GM18868 (cell line): ENCODE data around the gene OCEL1.

Experiments used
- ATAC-seq: cut with Tn5 transposase; IDR thresholded peaks from one replicate; pipeline ENCODE4 v1.9.1; 2021; ENCODE audit warnings: mild to moderate bottlenecking, moderate library complexity; ENCODE audit not compliant: unreplicated experiment

OCEL1 gene

DNA sequence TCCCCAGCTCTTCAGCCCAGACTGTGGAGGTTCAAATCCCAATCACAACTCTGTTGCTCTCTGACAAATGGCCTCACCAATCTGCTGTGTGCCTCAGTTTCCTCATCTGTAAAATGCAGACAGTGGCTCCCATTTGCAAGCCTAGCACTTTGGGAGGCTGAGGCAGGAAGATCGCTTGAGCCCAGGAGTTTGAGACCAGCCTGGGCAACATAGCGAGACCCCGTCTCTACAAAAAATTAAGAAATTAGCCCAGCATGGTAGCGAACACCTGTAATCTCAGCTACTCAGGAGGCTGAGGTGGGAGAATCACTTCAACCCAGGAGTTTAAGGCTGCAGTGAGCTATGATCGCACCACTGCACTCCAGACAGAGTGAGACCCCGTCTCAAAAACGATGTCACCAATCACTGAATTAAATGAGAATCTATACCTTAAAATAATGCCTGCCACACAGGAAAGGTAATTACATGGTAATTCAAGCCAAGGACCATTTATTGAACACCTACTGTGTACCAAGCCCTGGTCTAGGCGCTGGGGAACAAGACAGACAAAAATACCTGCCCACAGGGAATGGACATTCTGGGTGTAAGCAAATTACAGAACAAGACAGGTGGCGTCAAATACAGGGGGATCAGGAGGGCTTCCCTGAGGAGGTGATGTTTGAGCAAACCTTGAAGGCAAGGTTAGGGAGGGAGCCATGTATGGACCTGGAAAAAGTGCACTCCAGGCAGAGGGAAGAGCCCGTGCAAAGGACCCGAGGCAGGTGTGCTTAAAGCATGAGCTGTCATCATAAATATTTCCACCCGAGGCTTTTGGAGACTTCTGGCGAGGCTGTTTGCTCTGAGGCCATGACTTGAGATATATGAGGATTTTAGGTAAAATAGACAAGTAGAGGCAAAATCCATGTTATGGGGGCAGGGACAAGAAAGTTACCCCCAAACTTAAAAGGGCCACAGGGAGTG, 12.0 kb downstream of the OCEL1 start:
- ATAC-seq, result no peak

DNA sequence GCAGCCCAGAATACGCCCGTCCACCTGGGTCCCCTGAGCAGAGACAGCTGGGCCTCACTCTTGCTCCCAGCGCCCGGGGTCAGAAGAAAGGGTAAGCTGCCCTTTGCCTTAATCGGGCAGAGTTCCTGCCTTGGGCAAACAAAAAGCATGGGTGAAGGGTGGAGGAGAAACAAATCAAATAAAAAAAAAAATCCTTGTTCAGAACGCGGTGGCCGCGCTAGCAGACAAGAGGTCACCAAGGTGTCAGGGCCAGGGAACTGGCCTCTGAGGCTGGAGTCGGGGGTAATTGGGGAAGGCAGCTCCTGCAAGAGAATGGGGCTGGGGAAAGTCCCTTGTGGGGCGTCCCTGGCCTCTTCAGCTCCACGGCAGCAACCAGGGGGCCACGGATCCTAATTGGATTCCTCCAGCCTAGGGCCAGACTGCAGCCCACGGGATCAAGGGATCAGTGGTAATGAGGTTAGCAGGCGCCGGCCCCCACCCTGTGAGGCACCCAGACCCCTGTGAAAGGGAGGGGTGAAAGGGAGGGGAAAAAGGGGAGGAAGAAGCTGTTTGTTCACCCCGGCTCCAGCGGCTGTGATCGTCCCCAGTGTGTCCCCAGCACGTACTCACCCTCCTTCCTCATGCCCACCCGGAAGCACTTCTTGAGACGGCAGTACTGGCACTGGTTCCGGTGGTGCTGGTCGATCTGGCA, 14.2 kb downstream of the OCEL1 start:
- ATAC-seq, result no peak

DNA sequence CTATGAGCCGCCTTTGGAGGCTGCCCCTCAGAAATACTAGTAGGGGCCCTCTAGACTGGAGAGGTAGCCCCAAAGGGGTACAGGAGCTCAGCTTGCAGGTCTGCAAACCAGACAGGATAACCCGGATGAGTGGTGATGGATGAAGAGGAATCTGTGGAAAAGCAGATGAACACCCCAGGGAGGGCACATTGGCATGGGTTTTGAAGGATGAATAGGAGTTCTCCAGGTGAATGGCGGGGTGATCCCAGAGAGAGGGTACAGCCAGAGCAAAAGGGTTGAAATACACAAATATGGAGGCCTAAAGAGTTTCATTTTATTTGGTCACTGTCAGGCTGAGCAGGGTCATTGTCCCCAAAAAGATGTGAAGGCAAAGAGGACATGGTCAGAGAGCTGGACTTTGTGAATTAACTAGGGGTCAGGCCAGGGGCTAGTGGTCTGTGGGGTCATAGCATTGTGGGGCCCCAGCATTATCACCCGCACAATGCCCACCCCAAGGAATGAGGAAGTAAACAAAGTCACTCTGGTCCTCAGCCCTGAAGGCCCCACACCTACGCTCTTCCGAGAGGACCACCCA, 14.9 kb downstream of the OCEL1 start:
- ATAC-seq, result no peak

DNA sequence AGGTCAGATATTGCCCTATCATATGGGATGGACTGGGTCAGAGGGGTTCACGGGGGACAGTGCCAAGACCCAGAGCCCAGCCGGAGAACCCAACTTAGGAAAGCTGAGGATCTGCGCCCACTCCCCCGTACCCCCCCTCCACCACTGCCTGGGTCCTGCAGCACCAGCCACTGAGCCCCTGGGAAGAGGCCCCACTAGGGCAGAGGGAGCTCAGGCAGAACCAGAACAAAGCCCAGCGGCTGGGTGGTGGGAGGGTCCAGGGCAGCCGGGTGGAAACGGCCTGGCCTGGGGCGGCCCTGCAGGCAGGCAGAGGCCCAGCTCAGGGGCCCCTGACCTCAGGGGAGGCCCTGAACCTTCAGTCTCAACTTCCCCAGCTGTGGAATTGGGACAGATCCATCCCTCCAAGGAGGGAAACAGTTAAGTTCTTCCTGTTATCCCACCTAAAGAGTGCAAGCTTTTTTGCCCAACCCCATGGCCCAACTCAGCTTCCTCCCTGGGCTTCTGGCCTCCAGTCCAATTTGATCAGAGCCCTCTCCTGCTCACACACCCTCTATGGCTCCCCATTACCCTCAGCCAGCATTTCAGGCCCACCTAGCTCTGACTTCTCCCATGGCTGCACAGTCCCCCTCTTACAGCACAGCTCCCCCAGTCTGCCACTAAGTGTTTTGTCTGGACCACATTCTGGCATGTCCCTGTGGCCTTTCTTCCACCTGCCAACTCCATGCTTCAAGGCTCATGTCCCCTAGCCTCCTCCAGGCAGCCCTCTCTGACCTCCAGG, 16.6 kb downstream of the OCEL1 start:
- ATAC-seq, result no peak

DNA sequence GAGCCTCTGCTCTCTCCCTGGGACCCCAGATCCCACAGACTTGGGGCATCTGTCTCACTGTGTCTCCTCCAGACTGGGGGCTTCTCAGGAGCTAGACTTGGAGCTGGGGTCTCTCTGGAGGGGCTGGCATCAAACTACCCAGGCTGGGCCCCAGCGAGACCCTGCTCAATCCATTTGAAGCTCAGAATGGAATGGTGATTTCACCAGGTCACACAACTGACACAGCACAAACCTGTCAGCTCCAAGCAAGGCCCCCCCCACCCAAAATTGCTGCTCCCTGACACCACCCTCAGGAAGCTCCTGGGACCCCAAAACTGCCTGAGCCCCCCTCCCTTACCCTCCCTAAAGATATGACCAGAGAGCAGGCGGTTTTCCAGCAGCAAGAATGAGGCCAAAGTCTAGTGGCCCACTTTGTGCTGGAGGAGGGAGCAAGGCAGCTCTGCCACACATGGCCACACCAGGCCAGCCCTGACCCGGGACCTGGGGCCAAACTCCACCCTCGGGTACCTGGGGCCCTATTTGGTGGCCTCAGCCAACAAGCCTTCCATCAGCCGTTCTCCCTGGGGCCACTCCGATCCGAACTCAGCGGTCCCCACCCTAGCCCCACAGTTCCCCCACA, 17.3 kb downstream of the OCEL1 start:
- ATAC-seq, result no peak

DNA sequence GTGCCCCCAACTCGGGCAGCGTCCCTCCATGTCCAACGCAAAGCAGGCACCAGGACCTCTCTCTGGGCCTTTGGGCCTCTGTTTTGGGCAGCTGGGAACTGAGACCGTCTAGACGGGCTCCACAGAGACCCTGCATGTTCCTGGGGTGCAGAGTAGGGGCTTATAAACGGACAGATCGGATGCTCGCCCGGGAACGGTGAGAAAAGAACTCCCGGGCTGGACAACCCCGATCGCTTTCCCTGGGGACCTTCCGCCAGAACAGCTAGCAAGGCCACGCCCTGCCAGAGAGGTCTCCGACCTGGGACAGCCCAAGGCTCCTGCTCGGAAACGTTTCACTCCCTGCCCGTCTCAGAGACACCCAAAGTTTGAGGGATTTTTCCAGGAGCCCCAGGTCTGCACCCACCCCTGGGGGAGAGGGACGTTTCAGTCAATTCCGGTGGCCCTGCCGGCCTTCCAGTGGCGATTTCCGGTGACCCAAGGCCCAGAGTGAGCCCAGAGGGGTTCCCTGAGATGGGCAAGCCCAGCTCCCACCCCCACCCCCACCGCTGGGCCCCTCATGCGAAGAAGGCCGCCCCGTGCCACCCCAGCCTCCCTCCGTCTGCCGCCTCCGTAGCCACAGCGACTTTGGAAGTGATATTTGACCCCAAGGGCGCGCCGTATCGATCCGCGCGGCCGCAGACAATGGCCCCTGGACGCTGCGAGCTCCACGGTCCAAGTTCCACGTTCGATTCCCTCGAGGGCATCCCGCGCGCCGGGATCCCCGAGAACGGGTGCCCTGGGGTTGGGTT, 18.0 kb downstream of the OCEL1 start:
- ATAC-seq, result no peak

DNA sequence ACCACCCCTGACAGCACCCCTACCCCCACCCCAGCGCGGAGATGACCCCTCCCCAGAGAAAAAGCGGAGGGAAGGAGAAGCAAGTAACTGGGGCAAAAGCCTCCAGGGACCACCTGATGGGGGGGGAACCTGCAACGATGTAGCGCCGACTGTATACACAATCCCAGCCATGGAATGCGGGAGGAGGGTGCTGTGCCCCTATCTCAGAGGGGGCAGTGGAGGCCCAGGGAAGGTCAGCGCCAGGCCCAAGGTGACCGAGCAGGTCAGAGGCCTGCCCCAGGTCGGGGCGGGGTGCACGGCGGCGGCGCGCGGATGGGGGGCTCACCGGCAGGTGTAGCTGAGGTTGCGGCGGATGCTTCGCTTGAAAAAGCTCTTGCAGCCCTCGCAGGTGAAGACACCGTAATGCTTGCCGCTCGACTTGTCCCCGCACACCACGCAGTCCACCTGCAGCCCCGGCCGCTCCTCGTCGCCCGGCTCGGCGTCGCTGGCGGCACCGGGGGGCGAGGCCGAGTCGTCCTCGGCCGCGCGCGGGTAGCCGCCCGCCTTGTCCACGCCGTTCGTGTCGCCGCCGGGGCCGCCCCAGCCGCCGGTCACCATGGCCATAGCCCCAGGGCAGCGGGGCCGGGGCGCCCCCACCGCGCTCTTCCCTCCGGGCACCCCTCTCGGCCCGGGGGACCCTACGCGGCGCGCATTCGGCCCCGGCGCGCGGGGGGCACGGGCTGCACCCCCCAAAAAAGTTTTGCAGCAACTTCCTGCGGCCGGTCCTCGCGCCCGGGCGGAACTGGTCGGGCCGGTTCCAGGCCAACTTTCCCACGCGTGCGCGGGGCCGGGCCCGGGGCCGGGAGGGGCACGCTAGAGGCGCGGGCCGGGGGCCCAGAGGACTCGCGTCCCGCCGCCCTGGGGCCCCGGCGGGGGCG, 18.9 kb downstream of the OCEL1 start:
- no peak for ATAC-seq

DNA sequence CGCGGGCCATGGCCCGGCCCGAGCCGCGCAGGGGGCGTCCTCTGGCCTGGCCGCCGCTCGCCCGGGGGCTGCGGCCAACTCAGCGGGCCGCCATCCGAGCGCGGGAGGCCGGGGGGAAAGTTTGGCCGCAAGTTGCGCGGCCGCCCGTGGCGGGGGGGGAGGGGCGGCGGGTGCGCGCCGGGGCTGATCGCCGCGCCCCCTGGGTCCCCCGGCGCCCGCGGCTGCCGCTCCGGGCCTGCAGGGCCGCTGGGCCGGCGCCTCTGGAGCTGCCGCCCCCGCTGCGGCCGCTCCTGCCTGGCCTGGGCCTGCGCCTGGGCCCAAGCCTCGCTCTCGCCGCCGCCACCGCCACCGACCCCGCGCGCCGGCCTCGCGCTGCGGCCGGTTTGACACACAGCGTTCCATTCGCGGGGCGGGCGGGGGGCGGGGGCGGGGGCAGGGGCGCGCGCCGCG, 19.5 kb downstream of the OCEL1 start, which contains the start of gene NR2F6:
Gene NR2F6, minus strand, starts transcription at position 385 of the 450 bp plus-strand sequence. CDS start 699 bp downstream, outside the sequence.
- ATAC-seq, result peak; percentile 6

DNA sequence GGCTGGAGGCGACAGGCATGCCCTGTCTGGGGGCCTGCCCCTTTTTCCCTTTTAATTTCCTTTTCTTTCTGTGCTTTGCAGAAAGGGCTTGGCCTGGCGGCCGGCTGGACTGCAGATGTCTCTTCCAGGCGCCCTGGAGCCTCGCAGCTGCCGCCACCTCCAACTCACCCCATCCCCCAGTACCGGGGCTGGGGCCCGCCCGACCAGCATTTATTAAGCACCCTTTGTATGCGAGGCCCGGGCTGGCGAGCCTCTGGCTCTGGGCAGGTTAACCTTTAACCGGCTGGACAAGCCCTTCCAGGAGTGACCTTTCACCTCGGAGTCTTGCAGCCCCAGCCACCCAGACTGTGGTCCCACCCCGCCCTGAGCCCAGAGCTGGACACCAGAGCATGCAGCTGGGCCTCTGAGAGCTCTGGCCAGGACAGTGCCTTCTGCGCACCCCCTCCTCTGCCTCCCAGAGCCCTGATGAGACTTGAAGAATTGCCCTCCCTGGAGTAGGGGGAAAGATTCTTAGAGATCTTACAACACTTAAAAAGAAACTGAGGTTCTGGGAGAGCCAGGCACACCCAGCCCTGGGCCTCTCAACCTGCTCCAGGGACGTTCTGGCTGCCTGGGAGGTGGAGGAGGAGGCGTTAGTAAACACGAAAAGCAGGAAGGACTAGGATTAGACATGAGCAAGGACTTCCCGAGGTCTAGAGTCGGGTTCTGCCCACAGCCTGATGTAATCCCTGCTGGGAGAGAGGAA, 20.8 kb downstream of the OCEL1 start:
- no peak for ATAC-seq

DNA sequence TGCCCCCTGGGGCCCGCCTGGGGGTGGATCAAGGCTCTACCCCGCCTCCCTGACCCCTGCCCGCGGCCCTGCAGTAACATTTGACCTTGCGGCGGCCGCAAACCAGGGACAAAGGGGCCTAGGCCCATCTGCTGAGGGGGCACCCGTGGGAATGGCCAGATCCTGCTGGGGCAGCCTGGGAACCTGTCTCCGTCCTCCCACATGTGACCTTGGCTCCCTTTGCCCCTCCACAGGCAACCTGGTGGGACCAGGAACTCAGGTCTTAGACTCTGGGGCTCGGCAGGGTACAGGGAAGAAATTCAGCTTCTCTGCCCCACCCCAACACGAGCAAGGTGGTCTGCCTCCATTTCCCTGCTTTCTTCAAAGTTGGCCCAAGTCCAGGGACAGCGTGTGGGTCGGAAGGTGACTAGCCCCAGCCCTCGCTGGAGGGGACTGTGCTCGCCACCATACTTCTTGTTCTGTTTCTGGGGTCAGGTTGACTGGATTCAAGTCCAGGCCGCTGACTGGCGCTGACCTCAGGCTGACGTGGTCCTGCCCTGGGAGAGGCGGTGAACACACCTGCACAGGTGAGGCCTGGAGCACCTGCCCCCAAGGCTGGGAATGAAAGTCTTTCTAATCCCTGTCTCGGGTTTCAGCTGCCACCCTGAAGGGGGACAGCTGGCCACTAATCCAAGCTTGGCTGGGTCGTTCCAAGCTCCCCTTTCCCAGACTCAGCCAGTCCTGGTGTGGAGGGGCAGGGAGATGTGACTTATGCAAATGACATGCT, 22.2 kb downstream of the OCEL1 start:
- ATAC-seq, result no peak

DNA sequence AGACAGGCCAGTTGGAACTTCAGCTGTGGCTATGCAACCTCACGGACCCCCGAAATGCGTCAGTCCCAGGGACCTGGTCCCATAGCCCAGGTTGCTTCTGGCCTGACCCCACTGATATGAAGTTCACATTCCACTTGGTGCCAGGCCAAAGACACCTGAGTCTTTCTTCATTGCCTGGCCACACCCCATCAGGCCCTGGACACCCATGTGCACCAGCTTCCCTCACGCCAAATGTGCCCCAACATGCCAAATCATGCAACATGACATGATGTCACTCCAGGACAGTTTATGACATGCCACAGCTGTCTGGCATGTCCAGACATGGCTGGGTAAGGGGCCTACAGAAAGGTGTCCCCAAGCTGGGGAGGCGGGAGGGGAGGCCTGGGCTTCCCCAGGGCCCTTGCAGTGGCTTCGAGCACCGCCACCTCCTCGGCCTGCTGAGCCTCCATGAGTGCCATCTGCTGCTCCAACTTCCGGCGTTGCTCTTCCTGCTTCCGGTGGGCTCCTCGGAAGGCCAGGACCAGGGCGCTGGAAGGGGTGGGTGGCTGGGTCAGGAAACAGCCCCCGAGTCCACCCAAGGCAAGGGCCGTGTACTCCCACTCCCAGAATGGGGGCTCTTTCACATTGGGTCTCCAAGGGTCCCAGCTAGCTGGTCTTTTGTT, 24.0 kb downstream of the OCEL1 start:
- ATAC-seq, result no peak

DNA sequence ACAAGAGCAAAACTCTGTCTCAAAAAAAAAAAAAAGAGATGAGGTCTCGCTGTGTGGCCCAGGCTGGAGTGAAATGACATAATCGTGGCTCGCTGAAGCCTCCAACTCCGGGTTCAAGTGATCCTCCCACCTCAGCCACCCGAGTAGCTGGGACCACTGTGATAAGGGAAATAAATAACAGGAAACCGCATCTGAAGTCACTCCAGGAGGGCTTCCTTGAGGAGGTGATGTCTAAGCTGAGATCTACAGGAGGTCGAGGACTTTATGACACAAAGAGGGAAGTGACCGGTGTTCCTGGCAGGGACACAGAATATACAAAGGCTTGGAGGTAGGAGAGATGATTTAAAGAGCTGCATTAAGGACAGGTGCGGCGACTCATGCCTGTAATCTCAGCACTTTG, 28.6 kb downstream of the OCEL1 start:
- ATAC-seq, result no peak

DNA sequence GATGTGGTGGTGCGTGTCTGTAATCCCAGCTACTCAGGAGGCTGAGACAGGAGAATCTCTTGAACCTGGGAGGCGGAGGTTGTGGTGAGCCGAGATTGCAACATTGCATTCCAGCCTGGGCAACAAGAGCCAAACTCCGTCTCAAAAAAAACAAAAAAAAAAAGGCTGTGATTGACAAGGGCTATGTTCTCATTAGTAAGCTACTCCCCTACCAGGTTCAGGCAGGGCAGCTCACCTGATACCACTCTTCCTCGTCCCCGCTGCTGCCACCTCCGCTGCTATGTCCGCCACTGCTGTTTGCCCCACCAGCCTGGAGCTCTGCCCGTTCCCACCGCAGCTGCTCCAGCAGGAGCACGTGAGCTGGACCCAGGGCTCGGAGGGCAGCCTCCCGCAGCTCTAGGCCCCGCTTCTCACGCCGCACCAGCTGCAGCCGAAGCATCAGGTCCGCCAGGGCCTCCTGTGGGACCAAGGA, 29.2 kb downstream of the OCEL1 start:
- ATAC-seq, result no peak

DNA sequence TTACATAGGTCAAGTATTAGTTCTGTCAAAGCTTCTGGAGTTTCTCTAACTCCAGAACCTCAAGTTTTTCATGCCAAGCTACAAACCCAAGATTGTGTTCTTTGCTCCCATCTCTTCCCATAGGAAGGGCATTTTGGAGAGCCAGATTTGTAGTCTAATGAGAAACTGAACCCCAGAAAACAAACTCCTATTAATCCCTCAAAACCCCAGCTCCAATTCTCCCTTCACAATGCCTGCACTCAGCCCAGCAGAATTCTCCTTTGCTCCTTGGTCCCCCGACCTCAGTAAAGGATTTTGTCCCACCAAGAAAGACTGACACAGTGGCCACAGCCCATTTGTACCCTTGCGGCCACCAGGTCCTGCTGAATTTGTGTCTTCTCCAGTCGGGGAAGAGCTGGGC, 30.1 kb downstream of the OCEL1 start:
- ATAC-seq, result no peak

DNA sequence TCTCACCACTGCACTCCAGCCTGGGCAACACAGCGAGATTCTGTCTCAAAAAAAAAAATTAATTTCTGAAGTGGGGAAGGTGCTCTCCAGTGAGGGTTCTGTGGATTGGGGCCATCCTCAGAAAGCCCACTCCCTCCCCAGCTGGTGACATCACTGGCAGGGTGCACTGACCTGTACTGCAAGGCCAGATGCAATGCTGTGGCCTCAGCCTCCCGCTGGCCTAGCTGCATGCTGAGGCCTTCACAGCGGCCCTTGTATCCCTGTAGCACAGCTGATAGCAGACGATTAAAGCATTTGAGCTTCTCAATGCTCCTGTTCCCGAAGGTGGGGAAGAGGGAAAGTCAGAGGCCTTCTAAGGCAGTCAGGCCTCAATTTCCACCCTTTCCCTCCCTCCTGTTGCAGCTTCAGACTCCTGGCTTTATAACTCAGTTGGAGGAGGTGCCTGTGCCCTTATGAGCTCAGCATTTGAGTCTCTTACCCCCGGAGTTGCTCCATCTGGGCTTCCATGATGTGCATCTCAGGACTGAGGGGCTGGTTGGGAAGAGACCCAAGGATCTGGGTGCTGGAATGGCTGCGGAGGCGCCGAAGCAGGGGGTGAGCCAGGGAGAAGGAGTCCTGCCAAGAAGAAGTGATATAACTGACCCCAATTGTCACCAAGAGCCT, 33.2 kb downstream of the OCEL1 start:
- no peak for ATAC-seq

DNA sequence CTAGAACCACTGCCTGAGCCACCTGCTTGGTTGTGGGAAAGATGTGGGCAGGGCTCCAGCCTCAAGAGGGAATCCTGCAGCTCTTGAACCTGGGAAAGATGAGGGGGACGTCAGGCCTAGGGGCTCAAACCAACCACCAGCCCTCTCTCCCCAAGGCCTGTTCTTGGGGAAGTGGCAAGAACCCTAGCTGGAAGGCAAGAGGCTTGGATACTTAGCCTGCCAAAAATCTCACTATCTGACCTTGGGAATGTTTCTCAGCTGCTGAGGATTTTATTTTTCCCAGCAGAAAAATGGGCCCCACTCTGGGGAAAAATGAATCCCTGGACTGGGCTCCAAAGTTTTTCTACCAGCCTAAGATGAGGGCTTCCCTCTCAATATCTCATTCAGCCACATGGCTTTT, 33.9 kb downstream of the OCEL1 start:
- ATAC-seq, result no peak
